Keratinocyte (primary cell): Measurements from ENCODE around the gene ZNF577. TPM values are rescaled to one million over a fixed set of nuclear protein-coding genes. Genes with fewer than 3 reads are reported as not detected.
A peak's percentile ranks its signal among the peaks of the same experiment; 100 is the strongest.

ENCODE experiments used
- DNase-seq: peaks from one replicate; pipeline ENCODE4 v3.0.0-alpha.2; 2011; ENCODE audit warnings: low read depth, missing footprints, low spot score
- FAIRE-seq: peaks from 2 replicates; lab custom pipeline; 2011; peaks lifted over from hg19 to GRCh38; lab: Jason Lieb, UNC
- H2AFZ ChIP-seq: 2 replicates; pipeline ENCODE4 v1.6.0; 2012; ENCODE audit warnings: low read length, control low read depth, inconsistent platforms; ENCODE audit not compliant: control insufficient read depth
- H3K27ac ChIP-seq: 2 replicates; pipeline ENCODE4 v1.5.1; 2011; ENCODE audit warnings: low read length; ENCODE audit not compliant: control insufficient read depth, insufficient read depth
- H3K27me3 ChIP-seq: 3 replicates; pipeline ENCODE4 v1.6.0; 2011; ENCODE audit warnings: low read length; ENCODE audit not compliant: control insufficient read depth, insufficient read depth; ENCODE audit errors: extremely low read depth
- H3K36me3 ChIP-seq, 2 experiments: 2 replicates in 1 of 2; 3 replicates in 1 of 2; pipeline ENCODE4 v1.5.1; 2011; ENCODE audit warnings: low read length in 2 of 2, mild to moderate bottlenecking in 1 of 2; ENCODE audit not compliant: control insufficient read depth in 2 of 2, insufficient read depth in 2 of 2; ENCODE audit errors: extremely low read depth in 1 of 2
- H3K4me1 ChIP-seq: 3 replicates; pipeline ENCODE4 v1.5.1; 2011; ENCODE audit warnings: low read length; ENCODE audit not compliant: control insufficient read depth, insufficient read depth; ENCODE audit errors: extremely low read depth
- H3K4me2 ChIP-seq: 3 replicates; pipeline ENCODE4 v1.6.0; 2011; ENCODE audit warnings: low read depth, low read length; ENCODE audit not compliant: control insufficient read depth, insufficient read depth; ENCODE audit errors: extremely low read depth
- H3K4me3 ChIP-seq, 3 experiments: fragments of 200-600 bp in 1 of 3; sonication (generic) in 1 of 3; 2 replicates in 2 of 3; 3 replicates in 1 of 3; pipeline ENCODE4 v1.5.1; 2011 to 2016; ENCODE audit warnings: low read length in 3 of 3, mild to moderate bottlenecking in 3 of 3, control low read depth in 2 of 3, inconsistent platforms in 1 of 3, low read depth in 1 of 3, mixed read lengths in 1 of 3, mixed run types in 1 of 3, moderate library complexity in 1 of 3; ENCODE audit not compliant: control insufficient read depth in 2 of 3, insufficient read depth in 2 of 3; ENCODE audit errors: extremely low read depth in 1 of 3
- H3K79me2 ChIP-seq: 2 replicates; pipeline ENCODE4 v1.6.0; 2012; ENCODE audit warnings: low read length; ENCODE audit not compliant: control insufficient read depth, insufficient read depth
- H3K9ac ChIP-seq: 3 replicates; pipeline ENCODE4 v1.6.0; 2011; ENCODE audit warnings: low read length; ENCODE audit not compliant: control insufficient read depth, insufficient read depth; ENCODE audit errors: extremely low read depth
- H3K9me1 ChIP-seq: 3 replicates; pipeline ENCODE4 v1.6.0; 2011; ENCODE audit warnings: low read length; ENCODE audit not compliant: control insufficient read depth, insufficient read depth; ENCODE audit errors: extremely low read depth
- H3K9me3 ChIP-seq: 2 replicates; pipeline ENCODE4 v1.5.1; 2012; ENCODE audit warnings: low read depth, low read length; ENCODE audit not compliant: control insufficient read depth
- H4K20me1 ChIP-seq: 3 replicates; pipeline ENCODE4 v1.6.0; 2011; ENCODE audit warnings: low read length; ENCODE audit not compliant: control insufficient read depth, insufficient read depth; ENCODE audit errors: extremely low read depth
- CTCF ChIP-seq, 3 experiments: IDR thresholded peaks in 1 of 3; conservative IDR thresholded peaks in 1 of 3; optimal IDR thresholded peaks in 1 of 3; 2 replicates in 2 of 3; 3 replicates in 1 of 3; pipeline versions ENCODE3 to v1.5.1; 2011; ENCODE audit warnings: low read length in 3 of 3, mild to moderate bottlenecking in 3 of 3, moderate library complexity in 2 of 3, control low read depth in 1 of 3, inconsistent platforms in 1 of 3; ENCODE audit not compliant: insufficient read depth in 2 of 3; ENCODE audit errors: extremely low read depth in 1 of 3
- EZH2 ChIP-seq: IDR thresholded peaks from one replicate; pipeline ENCODE4 v1.6.1; 2012; ENCODE audit warnings: inconsistent platforms, mild to moderate bottlenecking, low read length, moderate library complexity
- dilution Hi-C: fragments of 300-500 bp; cut with MboI; formaldehyde crosslinking; loops from one replicate; pipeline ENCODE4 v1.7.0; 2020; ENCODE audit warnings: low sequenced_read_pairs; ENCODE audit not compliant: extremely low pct_ligation_motif_present
- polyA plus RNA-seq, 5 experiments: library from polyadenylated mRNA; depleted of rRNA in 3 of 5; stranded (reverse) in 3 of 5; stranded (forward) in 1 of 5; unstranded in 1 of 5; fragments of >200 nt; gene quantifications; 1 replicate in 1 of 5; 2 replicates in 3 of 5; 3 replicates in 1 of 5; pipeline versions ENCODE4 v1.2.1 to v1.2.3, GENCODE V29; 2011 to 2012; ENCODE audit warnings: missing spikeins in 2 of 5, low read depth in 1 of 5, low replicate concordance in 1 of 5

Gene ZNF577
- polyA plus RNA-seq, 1 donor (not counting 4 experiments of a cell fraction or from before 2014, with no cell fraction given) = 10.4 TPM

DNA sequence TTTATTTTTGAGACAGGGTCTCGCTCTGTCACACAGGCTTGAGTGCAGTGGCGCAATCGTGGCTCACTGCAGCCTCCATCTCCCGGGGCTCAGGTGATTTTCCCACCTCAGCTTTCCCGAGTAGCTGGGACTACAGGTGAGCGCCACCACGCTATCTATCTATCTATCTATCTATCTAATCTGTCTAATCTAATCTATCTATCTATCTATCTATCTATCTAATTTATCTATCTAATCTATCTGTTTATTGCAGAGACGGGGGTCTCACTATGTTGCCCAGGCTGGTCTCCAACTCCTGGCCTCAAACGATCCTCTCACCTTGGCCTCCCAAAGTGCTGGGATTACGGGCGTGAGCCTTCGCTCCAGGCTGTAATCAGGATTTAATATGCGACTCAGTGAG is 40.1 kb upstream of the ZNF577 start:
- dilution Hi-C loops = no loop called here
- Histone ChIP-seq H3K4me1 (peaks cover 3% of the 10 kb centered on the region), H3K4me3 (peak overlapping the region; percentile 89 to 99 (median 91)), H3K27ac (peak overlapping the region; percentile 82), H3K9me3 (no peaks in the 10 kb centered on the region), H3K9me1 (no peaks in the 10 kb centered on the region), H3K27me3 (no peaks in the 10 kb centered on the region), H2AFZ (peak overlapping the region; percentile 100), H4K20me1 (no peaks in the 10 kb centered on the region), H3K79me2 (peaks cover 12% of the 10 kb centered on the region), H3K4me2 (peak overlapping the region; percentile 76), H3K9ac (peak overlapping the region; percentile 89), H3K36me3 (peaks cover 0 to 6% of the 10 kb centered on the region in 2 experiments)
- FAIRE-seq = no peak
- TF ChIP-seq CTCF (optimal IDR thresholded peaks at IDR 0.05 in 1 of 3, IDR thresholded peaks at IDR 0.05 in 1 of 3, conservative IDR thresholded peaks at IDR 0.05 in 1 of 3; ENCODE audit: extremely low read depth in 1 of 3, insufficient read depth in 2 of 3, low read length in 3 of 3) (no peak), EZH2 (no peak)
- no peak for DNase-seq

GRCh38 chr19:51926784-51927741 is 39.3 kb upstream of the ZNF577 start, which contains the start of gene ZNF613:
TSS of gene ZNF613 (plus strand) at chr19:51927472. CDS start at chr19:51936221, 8,749 bp downstream.
- peak; percentile 65 for DNase-seq
- Histone ChIP-seq H3K4me2 (peak within 1 kb of the TSS; percentile 76), H4K20me1 (no peaks in the 10 kb centered on the region), H3K4me3 (peak within 1 kb of the TSS; percentile 89 to 99 (median 91)), H3K9me1 (no peaks in the 10 kb centered on the region), H3K27ac (peak within 1 kb of the TSS; percentile 82), H2AFZ (peak within 1 kb of the TSS; percentile 100), H3K4me1 (peaks cover 3% of the 10 kb centered on the region), H3K79me2 (peaks cover 12% of the 10 kb centered on the region), H3K9me3 (peaks cover 4% of the 10 kb centered on the region), H3K36me3 (peaks cover 0 to 6% of the 10 kb centered on the region in 2 experiments), H3K9ac (peak within 1 kb of the TSS; percentile 89), H3K27me3 (no peaks in the 10 kb centered on the region)
- FAIRE-seq = peak; percentile 94
- dilution Hi-C loops = no loop called here
- TF ChIP-seq EZH2 (no peak), CTCF (optimal IDR thresholded peaks at IDR 0.05 in 1 of 3, IDR thresholded peaks at IDR 0.05 in 1 of 3, conservative IDR thresholded peaks at IDR 0.05 in 1 of 3; ENCODE audit: extremely low read depth in 1 of 3, insufficient read depth in 2 of 3, low read length in 3 of 3) (peak in 2 of 3 experiments; percentile 33 to 47)
